ENCODE measurements around the gene MAGI1. TPM values are rescaled to one million over a fixed set of nuclear protein-coding genes. Genes with fewer than 3 reads are reported as not detected.

The MAGI1 gene
- total and polyA plus RNA-seq, 10 donors, result 3.5 to 104 (median 62.3) TPM

GRCh38 chr3:65412588-65412987 is 626.1 kb downstream of the MAGI1 start:
- no peak for TF ChIP-seq POLR2A (IDR thresholded peaks at IDR 0.05)
- TF ChIP-seq CTCF (IDR thresholded peaks at IDR 0.05 in 8 of 11, conservative IDR thresholded peaks at IDR 0.05 in 3 of 11), result no peak
- TF ChIP-seq POLR2AphosphoS5 (IDR thresholded peaks at IDR 0.05), result no peak
- no peaks in the 10 kb centered on the region for H3K9me3 ChIP-seq
- no peaks in the 10 kb centered on the region for H3K27me3 ChIP-seq (replicated peaks in 1 of 7)
- intact Hi-C loops (cut with DNase I; ENCODE audit: low total_unique reads), result no loop called here
- H3K36me3 ChIP-seq, result no peaks in the 10 kb centered on the region
- peak overlapping the region in 1 of 8 donors; percentile 26 for H3K27ac ChIP-seq
- peaks cover 0 to 17% (median 0%) of the 10 kb centered on the region in 6 donors for H3K4me1 ChIP-seq
- WGBS, 5 donors, result 27 to 52% (median 48%) methylated on average over 2 of the region's 2 CpGs
- H3K4me3 ChIP-seq, result no peak overlapping the region
- DNase-seq, result no peak

GRCh38 chr3:65411367-65411766 is 627.4 kb downstream of the MAGI1 start:
- H3K4me1 ChIP-seq, result peaks cover 0 to 17% (median 0%) of the 10 kb centered on the region in 6 donors
- TF ChIP-seq CTCF (IDR thresholded peaks at IDR 0.05 in 8 of 11, conservative IDR thresholded peaks at IDR 0.05 in 3 of 11), result no peak
- TF ChIP-seq POLR2A (IDR thresholded peaks at IDR 0.05), result no peak
- no peak for DNase-seq
- no peaks in the 10 kb centered on the region for H3K9me3 ChIP-seq
- no peaks in the 10 kb centered on the region for H3K36me3 ChIP-seq
- no peaks in the 10 kb centered on the region for H3K27me3 ChIP-seq (replicated peaks in 1 of 7)
- peak overlapping the region in 4 of 8 donors; percentile 11 to 57 (median 19) for H3K27ac ChIP-seq
- H3K4me3 ChIP-seq, result no peak overlapping the region
- intact Hi-C loops (cut with DNase I; ENCODE audit: low total_unique reads), result no loop called here
- 36 to 46% (median 43%) methylated on average over 3 of the region's 3 CpGs for WGBS, 5 donors

GRCh38 chr3:65409176-65409569 is 629.5 kb downstream of the MAGI1 start:
- TF ChIP-seq CTCF (IDR thresholded peaks at IDR 0.05 in 8 of 11, conservative IDR thresholded peaks at IDR 0.05 in 3 of 11), result no peak
- TF ChIP-seq POLR2A (IDR thresholded peaks at IDR 0.05), result no peak
- TF ChIP-seq POLR2AphosphoS5 (IDR thresholded peaks at IDR 0.05), result no peak
- DNase-seq, result no peak
- H3K36me3 ChIP-seq, result no peaks in the 10 kb centered on the region
- no peaks in the 10 kb centered on the region for H3K9me3 ChIP-seq
- peaks cover 0 to 17% (median 0%) of the 10 kb centered on the region in 6 donors for H3K4me1 ChIP-seq
- H3K27me3 ChIP-seq (replicated peaks in 1 of 7), result no peaks in the 10 kb centered on the region
- intact Hi-C loops (cut with DNase I; ENCODE audit: low total_unique reads), result no loop called here
- H3K27ac ChIP-seq, result peak overlapping the region in 4 of 8 donors; percentile 4 to 45 (median 22)
- 50 to 65% (median 56%) methylated on average over 3 of the region's 3 CpGs for WGBS, 5 donors
- H3K4me3 ChIP-seq, result no peak overlapping the region

- intact Hi-C loops (cut with DNase I; ENCODE audit: low total_unique reads), result no loop called here
- no peak for TF ChIP-seq CTCF (IDR thresholded peaks at IDR 0.05 in 8 of 11, conservative IDR thresholded peaks at IDR 0.05 in 3 of 11)
- TF ChIP-seq POLR2AphosphoS5 (IDR thresholded peaks at IDR 0.05), result no peak
- no peak for TF ChIP-seq POLR2A (IDR thresholded peaks at IDR 0.05)
- Histone ChIP-seq H3K4me3 (no peak overlapping the region), H3K4me1 (peaks cover 0 to 17% (median 0%) of the 10 kb centered on the region in 6 donors), H3K27me3 (replicated peaks in 1 of 7) (no peaks in the 10 kb centered on the region), H3K27ac (peak overlapping the region in 4 of 8 donors; percentile 4 to 45 (median 22)), H3K9me3 (no peaks in the 10 kb centered on the region), H3K36me3 (no peaks in the 10 kb centered on the region)
- 74 to 84% (median 81%) methylated on average over 6 of the region's 6 CpGs for WGBS, 5 donors
- DNase-seq, result no peak
These were observed 630.1 kb downstream of the MAGI1 start for GRCh38 chr3:65408531-65409175.
